Activated T-helper 9 cell treated with anti-CD3 and anti-CD28 coated beads, Interleukin-2, amount 50 U/mL, for 16 hours (primary cell): ENCODE data around the gene GCN1.
A peak's percentile ranks its signal among the peaks of the same experiment; 100 is the strongest.
"Not testable (repeated sequence)": the region's sequence is repeated elsewhere in the genome, so short reads cannot be mapped to it uniquely, and the experiment has no call there.

ENCODE experiments used
- DNase-seq: peaks from one replicate; pipeline ENCODE4 v3.0.0-alpha.2; 2020; ENCODE audit warnings: low read depth

Gene GCN1, protein sequence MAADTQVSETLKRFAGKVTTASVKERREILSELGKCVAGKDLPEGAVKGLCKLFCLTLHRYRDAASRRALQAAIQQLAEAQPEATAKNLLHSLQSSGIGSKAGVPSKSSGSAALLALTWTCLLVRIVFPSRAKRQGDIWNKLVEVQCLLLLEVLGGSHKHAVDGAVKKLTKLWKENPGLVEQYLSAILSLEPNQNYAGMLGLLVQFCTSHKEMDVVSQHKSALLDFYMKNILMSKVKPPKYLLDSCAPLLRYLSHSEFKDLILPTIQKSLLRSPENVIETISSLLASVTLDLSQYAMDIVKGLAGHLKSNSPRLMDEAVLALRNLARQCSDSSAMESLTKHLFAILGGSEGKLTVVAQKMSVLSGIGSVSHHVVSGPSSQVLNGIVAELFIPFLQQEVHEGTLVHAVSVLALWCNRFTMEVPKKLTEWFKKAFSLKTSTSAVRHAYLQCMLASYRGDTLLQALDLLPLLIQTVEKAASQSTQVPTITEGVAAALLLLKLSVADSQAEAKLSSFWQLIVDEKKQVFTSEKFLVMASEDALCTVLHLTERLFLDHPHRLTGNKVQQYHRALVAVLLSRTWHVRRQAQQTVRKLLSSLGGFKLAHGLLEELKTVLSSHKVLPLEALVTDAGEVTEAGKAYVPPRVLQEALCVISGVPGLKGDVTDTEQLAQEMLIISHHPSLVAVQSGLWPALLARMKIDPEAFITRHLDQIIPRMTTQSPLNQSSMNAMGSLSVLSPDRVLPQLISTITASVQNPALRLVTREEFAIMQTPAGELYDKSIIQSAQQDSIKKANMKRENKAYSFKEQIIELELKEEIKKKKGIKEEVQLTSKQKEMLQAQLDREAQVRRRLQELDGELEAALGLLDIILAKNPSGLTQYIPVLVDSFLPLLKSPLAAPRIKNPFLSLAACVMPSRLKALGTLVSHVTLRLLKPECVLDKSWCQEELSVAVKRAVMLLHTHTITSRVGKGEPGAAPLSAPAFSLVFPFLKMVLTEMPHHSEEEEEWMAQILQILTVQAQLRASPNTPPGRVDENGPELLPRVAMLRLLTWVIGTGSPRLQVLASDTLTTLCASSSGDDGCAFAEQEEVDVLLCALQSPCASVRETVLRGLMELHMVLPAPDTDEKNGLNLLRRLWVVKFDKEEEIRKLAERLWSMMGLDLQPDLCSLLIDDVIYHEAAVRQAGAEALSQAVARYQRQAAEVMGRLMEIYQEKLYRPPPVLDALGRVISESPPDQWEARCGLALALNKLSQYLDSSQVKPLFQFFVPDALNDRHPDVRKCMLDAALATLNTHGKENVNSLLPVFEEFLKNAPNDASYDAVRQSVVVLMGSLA (N-terminal part only)

GRCh38 chr12:120194534-120195395, at the start of gene GCN1:
GCN1 (minus strand) TSS chr12:120194715; CDS start chr12:120194697, 18 bp downstream.
- peak; percentile 83 for DNase-seq

- DNase-seq: no peak
Observed at GRCh38 chr12:120242971-120243699, 48.6 kb upstream of the GCN1 start.

DNA sequence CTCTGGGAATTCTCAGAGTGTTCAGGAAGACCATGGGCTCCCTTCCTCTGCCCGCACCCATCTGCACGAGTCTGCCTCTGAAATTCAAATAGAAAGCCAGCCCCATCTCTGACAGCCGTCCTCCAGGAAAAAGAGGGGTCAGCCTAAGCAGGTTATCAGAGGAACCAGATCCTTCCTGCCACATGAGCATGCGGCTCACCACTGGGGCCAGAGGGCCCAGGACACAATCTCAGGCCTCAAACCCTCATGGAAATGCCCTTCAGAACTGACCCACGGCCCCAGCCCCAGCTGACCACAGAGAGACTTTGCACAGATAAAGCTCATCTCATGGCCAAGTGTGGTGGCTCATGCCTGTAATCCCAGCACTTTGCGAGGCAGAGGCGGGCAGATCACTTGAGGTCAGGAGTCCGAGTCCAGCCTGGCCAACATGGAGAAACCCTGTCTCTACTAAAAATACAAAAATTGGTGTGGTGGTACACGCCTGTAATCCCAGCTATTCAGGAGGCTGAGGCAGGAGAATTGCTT, 47.8 kb upstream of the GCN1 start:
- DNase-seq: no peak

- DNase-seq: no peak
Observed at GRCh38 chr12:120241561-120242274, 47.2 kb upstream of the GCN1 start.

DNA sequence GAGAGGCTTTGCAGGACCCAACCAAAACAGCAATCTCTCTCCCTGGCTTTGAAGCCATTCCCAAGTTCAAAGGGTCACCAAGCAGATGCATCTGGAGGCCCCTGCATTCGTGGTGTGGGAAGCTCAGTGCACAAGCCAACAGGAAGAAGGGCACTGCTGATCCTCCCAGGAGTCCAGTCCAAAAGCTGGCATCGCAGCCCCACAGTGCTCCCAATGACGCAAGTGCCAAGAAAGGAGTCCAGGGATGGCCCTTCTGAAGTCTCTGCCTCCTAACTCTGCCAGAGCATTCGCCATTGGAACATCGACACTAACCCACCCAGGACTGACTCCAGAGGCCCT, 45.9 kb upstream of the GCN1 start:
- DNase-seq: no peak

DNA sequence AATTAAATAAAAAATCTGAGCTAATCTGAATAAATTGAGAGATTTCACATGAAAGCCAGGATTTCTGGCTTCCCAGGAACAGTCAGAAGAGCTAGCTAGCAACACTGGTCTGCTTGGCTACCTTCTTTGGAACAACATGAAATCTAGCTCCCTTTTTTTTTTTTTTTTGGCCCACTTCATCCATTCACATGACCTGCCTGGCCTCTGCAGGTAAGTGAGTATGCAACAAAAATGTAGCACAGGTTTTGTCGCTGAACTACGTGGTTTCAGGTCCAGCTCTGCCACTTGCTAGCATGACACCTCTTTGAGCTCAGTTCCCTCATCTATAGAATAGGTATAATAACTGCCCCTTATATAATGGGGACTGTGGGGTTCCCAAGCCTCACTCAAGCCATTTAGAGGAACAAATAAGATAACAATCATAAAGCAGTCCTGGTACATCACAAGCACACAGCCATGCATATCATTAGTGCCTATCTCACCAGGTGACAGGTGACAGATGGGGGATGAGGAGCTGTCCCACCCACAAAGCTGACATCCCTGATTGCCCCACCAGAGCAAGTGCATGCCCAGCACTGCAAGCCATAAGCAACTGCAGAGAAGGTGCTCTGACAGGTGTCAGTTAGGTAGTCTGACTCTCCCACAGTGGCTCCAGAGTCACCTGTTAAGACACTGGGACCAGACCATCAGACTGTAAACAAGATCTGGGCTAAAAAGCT, 45.4 kb upstream of the GCN1 start:
- DNase-seq: no peak

DNA sequence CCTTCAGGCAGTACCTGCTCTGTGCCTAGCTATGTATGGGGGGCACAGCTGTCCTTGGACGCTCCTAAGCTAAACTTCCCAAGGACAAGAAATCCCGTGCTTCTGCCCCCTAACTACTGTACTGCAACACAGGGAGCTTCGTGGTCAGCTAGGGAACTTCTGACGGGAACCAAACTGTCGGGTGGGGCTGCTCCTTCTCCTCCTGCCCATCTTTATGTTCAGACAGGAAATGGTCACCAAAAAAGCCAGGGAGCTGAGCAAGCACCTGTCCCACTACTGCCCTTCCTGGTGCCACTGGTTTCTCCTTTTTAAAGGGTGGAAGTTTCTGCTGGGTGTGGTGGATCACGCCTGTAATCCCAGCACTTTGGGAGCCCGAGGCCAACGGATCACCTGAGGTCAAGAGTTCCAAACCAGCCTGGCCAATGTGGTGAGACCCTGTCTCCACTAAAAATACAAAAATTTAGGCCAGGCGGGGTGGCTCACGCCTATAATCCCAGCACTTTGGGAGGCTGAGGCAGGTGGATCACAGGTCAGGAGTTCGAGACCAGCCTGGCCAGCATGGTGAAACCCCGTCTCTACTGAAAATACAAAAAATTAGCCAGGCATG, 44.4 kb upstream of the GCN1 start:
- no peak for DNase-seq

DNA sequence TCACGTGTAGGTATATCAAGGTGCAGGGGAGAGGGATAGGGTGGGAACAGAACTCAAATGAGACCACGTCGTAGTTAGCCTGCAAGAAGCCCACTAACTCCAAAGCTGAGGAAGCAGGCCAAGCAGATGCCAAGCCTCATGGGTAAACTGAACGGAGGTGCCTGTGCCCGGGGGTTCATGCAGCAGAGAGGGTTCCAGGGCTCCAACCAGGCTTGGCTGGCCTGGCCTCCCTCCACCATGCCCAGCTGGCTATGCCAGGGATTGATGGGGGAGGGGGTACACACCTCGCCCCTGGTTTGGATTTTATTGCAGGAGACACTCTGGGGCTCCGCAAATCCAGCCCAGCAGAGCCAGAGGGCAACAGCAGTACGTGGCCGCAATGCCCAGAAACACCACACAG, 43.7 kb upstream of the GCN1 start:
- no peak for DNase-seq

DNA sequence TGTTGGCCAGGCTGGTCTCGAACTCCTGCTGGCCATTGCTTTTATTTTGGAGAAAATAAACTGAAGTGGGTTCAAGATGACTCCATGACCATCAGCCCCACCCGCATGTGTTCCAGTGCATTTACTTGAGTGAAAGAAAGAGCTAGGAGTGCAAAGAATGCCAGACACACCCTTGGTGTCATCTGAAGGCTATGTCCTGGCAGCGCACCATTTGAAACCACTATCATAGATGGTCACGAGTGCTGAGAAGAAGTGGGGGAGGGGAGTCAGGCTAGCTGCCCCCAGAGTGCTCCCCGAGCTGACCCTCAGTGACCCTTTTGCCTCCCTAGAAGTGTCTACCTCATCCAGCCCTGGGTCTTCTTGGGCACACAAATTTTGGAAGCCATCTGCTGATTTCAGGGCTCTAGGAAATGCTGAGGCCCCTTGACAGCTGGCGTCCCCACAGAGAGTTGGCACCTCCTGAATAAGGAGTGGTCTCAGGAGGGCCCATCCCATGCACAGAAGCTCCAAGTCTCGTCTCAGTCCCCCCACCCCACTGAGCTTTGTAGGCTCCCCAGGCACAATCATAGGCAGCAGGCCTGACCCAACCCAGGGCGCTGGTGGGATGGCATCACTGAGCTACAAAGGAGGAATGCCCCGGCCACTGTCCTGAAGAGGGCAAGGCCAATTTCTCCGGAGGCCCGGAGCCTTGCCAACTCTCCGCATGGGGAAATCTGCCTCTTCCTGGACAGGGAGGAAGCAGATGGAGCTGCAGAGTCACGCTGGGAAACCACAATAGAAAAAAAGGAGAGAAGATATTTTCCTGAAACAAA, 43.1 kb upstream of the GCN1 start:
- no peak for DNase-seq

DNA sequence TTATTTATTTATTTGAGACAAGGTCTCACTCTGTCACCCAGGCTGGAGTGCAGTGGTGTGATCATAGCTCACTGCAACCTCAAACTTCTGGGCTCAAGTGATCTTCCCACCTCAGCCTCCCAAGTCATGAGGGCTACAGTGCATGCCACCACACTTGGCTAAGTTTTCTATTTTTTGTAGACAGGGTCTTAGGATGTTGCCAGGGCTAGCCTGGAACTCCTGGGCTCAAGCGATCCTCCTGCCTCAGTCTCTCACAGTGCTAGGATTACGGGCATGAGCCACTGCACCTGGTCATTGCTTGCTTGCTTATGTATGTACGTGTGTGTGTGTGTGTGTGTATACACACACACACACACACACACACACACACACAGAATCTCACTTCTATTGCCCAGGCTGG, 42.3 kb upstream of the GCN1 start:
- DNase-seq: not testable (repeated sequence)

DNA sequence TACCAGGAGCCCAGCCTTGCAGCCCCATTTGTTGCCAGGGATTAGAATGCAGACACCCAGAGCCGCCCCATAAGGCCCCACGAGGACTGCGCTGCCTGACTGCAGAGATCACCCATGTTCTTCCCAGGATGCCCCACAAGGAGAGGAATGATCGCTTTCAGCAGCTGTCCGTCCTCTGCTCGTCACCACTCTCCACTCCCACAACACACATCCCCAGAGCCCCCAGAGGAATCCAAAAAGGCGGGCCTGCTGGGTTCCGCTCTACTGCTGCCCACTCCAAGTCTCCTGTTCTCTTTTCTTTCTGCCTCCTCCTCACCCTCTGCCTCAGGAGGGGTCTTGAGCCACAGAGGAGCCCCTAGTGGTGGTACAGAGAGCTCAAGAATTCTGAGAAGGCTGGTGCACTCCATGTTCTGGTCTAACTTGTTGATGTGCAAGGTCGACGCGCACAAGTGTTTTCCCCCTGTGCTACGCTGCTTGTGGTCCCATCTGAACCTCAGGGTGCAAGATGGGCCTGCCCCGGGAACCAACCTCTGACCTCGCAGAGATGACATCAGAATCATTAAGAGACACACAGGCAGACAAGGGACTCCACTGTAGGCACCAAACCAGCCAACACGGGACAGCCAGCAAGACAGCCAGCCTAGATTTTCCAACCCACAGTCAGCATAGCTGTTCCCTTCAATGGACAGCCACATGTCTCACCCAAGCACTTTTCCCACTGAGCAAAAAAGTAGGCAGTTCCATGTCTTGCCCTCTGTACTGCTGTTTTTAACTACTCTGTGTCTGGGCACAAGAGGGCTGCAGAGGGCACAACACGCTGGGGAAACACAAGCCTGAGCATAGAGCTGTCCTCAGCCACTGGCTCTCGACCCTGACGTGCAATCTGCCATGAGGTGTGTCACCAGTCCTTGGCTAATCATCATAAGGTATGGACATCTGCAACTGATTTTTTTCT, 41.1 kb upstream of the GCN1 start:
- no peak for DNase-seq

DNA sequence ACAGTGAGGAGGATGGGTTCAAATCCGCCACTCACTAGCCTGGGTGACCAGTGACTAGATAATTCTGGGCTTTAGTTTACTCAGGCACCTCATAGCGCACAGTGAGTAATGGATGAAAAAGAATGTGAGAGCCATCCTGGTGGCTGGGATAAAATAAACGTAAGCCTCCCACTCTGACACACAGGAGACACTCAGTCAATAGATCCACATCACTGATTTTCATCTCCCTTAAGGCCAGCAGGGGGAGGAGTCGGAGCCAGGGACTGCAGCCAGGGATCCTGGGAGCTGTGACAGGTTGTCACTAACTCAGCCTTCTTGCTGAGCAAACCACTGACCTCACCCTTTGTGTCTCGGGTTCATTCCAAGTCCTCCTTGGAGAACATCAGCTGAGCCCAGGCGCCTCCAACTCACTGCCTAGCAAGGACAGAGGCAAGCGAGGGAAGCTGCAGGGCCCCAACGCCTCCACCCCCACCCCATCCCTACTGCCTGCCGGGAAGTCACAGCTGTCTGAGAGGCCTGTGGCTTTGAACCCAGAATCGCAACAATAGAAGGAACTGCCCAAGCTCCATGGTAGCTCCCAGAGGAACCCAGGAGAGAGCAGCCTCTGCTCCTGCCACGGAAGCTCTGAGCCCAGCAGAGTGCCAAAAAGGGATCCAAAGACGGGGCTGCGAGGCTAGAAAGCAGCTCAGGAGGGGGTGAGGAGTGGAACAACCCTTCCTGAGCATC, 40.3 kb upstream of the GCN1 start:
- DNase-seq: no peak

DNA sequence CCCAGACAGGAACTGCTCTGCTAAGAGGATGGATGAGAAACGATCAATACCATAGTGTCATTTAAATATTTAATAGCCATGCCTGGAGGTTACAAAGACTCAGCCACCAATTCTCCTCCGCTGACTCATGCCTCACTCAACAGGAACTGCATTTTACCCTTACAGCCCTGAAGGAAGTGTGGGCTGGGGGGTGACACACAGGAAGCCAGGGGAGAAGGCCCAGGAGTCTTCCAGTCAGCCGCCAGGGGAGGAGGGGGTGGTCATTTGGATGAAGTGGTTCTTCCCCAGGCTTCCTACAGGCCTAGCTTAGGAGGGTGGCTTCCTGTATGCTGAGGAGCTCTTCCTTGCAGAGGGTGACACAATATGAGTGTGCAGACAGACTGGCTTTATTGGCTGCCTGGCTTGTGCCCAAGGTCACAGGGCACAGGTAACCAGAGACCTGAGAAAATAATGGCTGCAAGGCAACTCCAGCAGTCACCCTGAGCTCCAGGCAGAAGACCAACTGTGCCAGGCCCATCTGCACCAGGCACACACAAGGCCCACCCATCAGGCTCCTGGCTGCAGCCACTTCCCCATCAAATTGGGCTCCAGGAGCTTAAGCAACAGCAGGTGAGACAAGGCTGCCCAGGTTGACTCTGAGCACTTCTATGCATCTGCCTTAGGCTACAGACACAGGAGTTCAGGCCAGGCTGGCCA, 36.9 kb upstream of the GCN1 start:
- peak; percentile 65 for DNase-seq

DNA sequence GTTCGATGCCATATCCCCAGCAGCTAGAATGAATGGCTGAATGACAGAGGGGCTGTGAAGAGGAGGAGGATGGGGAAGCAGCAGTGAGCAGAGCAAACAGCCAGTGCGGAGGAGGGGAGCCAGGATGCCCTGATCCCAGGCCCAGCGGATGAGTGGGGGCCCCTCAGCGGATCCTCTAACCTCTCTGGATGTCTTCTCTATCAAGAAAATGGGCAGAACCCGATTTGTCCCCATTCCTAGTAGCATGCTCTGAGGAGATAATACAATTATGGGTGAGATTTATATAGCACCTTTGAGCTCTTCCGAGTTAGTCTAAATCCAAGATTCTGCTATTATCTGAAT, 36.4 kb upstream of the GCN1 start:
- DNase-seq: no peak

DNA sequence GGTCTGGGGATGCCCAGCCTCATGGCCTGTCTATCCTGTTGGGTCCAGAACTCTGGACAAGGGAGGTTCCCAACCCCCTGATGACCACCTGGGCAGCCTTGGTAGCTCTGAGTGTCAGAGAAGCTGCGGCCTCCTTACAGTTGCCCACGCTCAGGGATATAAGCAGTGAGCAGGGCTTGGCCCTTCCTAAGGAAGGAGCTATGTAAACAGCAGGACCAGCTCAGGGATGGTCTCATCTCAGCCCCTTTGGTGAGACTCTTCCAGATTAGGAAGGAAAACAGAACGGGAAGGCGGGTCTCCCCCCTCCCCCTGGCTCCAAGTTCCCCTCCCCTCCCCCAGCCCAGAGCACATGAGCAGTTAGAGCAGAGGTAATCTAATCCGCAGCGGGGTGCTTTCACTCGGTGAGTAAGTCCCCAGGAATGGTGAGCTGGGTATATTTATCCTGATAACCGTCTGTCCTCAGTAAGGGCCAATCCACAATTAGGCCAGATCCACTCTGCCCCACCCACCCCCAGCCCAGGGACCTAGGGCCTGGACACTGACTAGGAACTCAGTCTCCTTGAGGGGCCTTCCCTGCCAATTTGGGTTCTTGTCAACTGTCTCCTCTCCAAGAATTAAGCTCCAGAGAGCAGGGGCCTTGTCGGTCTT, 35.9 kb upstream of the GCN1 start:
- no peak for DNase-seq
